Right lung (tissue), 10 donors: ENCODE measurements around the gene SYVN1. TPM values are rescaled to one million over a fixed set of nuclear protein-coding genes. Genes with fewer than 3 reads are reported as not detected.
A peak's percentile ranks its signal among the peaks of the same experiment; 100 is the strongest.
"Not testable (repeated sequence)": the region's sequence is repeated elsewhere in the genome, so short reads cannot be mapped to it uniquely, and the experiment has no call there.

ENCODE experiments used
- DNase-seq, 2 donors: peaks; one replicate each; pipeline ENCODE4 v3.0.0-alpha.2; 2013
- long read RNA-seq, 8 donors: transcript quantifications; one replicate each; lab custom pipeline, GENCODE V29; 2026
- polyA plus RNA-seq, 5 donors: library from polyadenylated mRNA; unstranded; fragments of 120-200 nt; gene quantifications; one replicate each; pipeline versions ENCODE4 v1.2.1 to v1.2.3, GENCODE V29; 2013; ENCODE audit warnings: inconsistent platforms in 1 of 5, low replicate concordance in 1 of 5; ENCODE audit not compliant: insufficient read length in 5 of 5, insufficient read depth in 1 of 5

SYVN1 gene
- 10 to 100 TPM; 39.1 to 50.0 (median 49.1) TPM for polyA plus RNA-seq
- long read RNA-seq, donor 1, partial matches to known transcripts: 6 of 9 reads
- long read RNA-seq, donor 1, other reads (novel, unspliced or antisense): 0 of 9 reads
- long read RNA-seq, donor 2, partial matches to known transcripts: 0 of 2 reads
- long read RNA-seq, donor 2, other reads (novel, unspliced or antisense): 0 of 2 reads
- long read RNA-seq, donor 3, partial matches to known transcripts: 0 of 1 reads
- long read RNA-seq, donor 3, other reads (novel, unspliced or antisense): 0 of 1 reads
- long read RNA-seq, donor 4, partial matches to known transcripts: 0 of 2 reads
- long read RNA-seq, donor 4, other reads (novel, unspliced or antisense): 0 of 2 reads
- long read RNA-seq, donor 5, partial matches to known transcripts: 11 of 12 reads
- long read RNA-seq, donor 5, other reads (novel, unspliced or antisense): 0 of 12 reads
- long read RNA-seq, donor 6, transcript SYVN1-203 (16 exons, 3,052 nt): major isoform, 5 of 25 reads
- long read RNA-seq, donor 6, partial matches to known transcripts: 16 of 25 reads
- long read RNA-seq, donor 6, other reads (novel, unspliced or antisense): 0 of 25 reads
- long read RNA-seq, donor 7, transcript SYVN1-201 (16 exons, 3,048 nt): minor isoform, 5 of 26 reads
- long read RNA-seq, donor 7, transcript SYVN1-203 (16 exons, 3,052 nt): major isoform, 8 of 26 reads
- long read RNA-seq, donor 7, partial matches to known transcripts: 12 of 26 reads
- long read RNA-seq, donor 7, other reads (novel, unspliced or antisense): 0 of 26 reads
- long read RNA-seq, donor 8, partial matches to known transcripts: 0 of 1 reads
- long read RNA-seq, donor 8, other reads (novel, unspliced or antisense): 0 of 1 reads

GRCh38 chr11:65134240-65134951 is at the start of gene SYVN1:
Gene SYVN1 (minus strand): TSS chr11:65134519. CDS start chr11:65133601, 918 bp downstream.
- peak; percentile 94 to 96 for DNase-seq

DNA sequence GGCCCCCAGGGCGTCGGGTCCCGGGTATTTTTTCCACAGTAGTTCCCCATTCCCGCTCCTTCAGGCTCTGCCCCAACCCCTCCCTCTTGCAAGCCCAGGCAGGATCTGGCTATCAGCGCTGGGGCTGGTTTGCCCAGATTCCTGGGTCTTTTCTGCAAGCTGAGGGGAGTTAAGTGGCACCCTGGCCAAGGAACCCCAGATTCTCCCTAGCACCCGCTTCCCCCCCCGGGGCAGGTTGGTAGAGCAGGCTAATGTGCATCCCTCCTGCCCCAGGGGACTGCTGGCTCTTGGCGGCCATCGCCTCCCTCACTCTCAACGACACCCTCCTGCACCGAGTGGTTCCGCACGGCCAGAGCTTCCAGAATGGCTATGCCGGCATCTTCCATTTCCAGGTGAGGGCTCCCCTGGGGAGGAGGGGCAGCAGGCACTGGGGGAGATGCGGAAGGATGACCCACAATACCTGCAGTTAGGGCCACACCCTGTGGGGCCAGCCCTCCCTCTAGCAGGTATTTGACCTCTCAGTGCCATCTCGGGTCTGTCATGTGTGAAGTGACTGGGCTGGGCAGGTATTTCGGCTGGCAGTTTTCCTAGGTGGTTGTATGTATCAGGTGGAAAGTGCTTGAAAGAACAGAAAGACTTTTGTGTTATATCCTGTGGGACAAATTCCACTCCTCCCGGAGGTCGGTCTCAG is 49.0 kb upstream of the SYVN1 start:
- peak in 1 of 2 donors; percentile 15 for DNase-seq

DNA sequence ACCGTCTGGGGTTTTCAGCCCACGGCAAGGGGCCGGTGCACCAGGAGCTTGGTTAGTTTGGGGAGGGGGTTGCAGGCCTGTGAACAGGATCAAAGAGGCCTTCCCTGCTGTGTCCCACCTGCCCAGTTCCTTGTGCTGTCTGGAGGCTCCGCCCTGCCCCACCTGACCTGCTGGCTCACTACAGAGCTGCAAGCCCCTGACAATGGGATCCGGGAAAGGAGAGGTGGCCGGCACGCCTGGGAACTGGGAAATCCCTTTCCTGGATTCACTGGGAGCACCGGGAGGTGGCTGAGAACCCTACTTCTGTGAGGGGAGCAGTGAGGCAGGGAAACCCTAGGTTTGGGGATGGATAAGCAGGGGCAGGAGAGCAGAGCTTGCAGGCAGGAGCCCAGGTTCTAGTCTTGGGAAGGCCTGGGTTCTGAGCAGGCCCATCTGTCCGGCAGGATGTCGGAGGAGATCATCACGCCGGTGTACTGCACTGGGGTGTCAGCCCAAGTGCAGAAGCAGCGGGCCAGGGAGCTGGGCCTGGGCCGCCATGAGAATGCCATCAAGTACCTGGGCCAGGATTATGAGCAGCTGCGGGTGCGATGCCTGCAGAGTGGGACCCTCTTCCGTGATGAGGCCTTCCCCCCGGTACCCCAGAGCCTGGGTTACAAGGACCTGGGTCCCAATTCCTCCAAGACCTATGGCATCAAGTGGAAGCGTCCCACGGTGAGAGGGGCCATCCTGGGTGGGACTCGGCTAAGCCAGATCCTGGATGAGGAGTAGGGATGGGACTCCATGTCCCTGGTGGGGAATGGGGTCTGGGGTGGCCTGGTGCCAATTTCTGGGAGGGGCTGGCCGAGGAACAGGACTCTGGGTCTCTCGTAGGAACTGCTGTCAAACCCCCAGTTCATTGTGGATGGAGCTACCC is 48.2 kb upstream of the SYVN1 start:
- DNase-seq: no peak

GRCh38 chr11:65181569-65182257 is 47.4 kb upstream of the SYVN1 start, which contains the start of gene CAPN1:
Gene CAPN1 (plus strand): TSS chr11:65181928. CDS start chr11:65182702, 774 bp downstream.
- peak; percentile 58 to 66 for DNase-seq

DNA sequence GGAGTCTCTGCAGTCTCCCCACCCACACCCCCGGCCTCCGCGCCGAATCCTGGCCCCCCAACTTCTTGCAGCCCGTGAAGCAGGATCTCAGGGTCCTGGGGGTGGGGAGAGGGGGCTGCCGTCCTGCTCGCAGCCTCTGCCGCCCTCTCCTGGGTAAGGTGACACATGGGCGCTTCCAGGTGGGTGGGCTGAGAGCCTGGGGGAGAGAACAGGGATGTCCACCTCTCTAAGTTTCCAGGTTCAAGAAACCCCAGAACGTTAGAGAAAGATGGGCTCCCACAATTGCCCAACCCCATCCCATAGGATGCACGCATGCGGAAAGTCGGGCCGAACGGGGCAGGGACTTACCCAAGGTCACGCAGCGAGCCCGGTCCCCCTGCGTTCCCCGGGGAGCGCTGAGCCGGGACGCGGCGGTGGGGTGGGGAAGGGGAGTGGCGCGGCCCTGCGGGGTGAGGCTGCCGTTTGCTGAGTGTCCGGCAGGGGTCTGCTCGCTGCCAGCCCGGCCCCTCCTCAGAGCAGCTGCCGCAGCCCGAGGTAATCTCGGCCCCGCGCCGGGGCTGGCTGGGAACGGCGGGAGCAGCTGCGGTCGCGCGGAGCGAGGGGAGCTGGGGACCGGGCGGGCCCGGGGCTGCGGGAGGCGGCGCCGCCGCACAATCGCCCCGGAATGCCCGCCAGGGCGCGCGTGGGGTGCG is 46.7 kb upstream of the SYVN1 start:
- DNase-seq: peak; percentile 61 to 66

DNA sequence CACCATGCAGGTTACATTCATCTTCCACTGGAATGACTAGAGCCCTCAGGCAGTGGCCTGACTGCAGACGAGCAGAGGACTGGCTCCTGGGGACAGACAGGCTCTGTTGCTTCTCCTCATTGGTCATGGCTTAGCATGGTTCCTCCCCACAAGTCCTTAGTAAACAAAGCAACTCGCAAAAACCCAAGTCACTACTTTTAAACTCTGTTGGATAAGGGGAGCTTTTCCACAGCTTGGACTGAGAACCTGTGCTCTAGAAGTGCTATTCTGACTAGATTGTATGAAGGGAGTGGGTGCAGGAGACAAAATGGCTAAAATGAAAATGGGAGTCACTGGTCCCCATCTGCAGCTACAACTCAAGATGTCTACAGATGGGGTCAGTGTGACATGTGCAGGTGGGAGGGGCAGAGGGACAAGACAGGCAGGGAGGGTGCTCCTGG is 40.3 kb upstream of the SYVN1 start:
- DNase-seq: not testable (repeated sequence)

DNA sequence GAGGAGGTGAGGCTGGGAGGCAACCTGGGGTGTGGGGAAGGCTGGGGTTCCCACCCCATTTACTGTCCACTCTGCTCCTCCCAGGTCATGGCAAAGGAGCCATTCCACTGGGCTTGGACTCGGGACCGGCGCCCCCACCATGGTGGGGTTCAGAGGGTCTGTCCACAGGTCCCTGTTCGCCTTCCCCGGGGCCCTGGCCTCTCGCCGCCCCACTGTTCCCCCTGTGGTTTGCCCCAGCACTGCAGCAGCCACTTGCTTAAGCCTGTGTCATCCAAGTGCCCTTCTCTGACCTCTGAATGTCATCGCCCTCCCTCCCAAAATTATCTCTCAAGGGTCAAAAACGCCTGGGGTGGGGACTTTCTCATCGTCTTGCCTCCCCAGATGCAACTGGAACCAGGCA is 38.3 kb upstream of the SYVN1 start:
- no peak for DNase-seq

GRCh38 chr11:65170058-65170534 is 35.8 kb upstream of the SYVN1 start, which contains the start of gene SPDYC:
Gene SPDYC (plus strand): TSS chr11:65170233. CDS start chr11:65171358, 1,125 bp downstream.
- no peak for DNase-seq

- DNase-seq: no peak
Observed at GRCh38 chr11:65169164-65169641, 34.9 kb upstream of the SYVN1 start.

DNA sequence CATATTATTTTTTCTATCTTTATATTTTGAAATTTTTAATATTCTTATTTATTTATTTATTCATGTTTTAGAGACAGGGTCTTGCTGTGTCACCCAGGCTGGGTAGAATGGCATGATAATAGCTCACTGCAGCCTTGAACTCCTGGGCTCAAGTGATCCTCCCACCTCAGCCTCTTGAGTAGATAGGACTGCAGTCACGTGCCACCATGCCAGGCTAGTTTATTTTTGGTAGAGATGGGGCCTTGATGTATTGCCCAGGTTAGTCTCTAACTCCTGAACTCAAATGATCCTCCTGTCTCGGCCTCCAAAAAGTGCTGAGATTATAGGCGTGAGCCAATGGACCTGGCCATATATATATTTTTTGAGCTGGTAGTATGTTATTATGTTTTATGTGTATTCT is 33.3 kb upstream of the SYVN1 start:
- DNase-seq: no peak

- DNase-seq: no peak
Observed at GRCh38 chr11:65166893-65167292, 32.6 kb upstream of the SYVN1 start.

DNA sequence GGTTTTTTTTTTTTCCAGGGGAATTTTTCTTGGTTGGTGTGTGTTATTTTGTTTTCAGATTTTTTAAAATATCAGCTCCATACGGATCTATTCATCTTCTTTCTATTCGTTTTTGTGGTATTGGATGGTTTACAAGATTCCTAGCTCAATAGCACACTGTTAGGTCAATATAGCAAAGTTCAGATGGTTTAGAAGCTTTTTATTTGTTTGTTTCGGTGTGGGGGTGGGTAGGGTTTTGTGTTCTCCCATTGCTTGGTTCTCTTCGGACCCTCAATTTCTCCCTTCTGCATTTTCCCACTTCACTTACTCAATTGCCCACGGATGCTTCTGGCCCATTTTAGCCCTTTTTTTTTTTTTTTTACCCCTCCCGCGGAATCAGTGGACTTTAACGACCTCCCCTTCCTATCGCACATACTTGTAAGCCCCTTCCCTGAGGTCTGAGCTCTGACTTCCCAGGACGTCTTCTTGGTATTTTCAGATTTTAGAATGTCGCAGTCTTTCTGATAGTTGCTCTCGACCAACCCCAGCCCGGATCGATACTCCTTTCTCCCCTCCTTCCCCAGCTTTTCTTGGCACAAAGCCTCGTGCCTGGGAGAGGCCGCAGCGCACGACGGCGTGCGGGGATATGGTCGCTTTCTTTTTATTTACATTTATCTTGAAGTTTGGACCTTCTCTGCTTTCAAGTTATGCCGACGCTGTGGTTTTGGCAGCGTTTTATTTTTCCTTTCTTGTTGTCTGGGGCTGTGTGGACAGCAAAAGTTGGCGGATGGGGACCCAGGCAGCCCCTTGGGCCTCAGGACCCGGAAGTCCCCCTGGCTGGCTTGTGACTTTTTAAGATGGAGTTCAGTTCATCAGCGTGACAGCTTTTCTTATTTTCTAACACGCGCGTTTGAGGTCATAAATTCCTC is 31.3 kb upstream of the SYVN1 start:
- peak in 1 of 2 donors; percentile 66 for DNase-seq

- no peak for DNase-seq
Observed at GRCh38 chr11:65163684-65164083, 29.4 kb upstream of the SYVN1 start.

DNA sequence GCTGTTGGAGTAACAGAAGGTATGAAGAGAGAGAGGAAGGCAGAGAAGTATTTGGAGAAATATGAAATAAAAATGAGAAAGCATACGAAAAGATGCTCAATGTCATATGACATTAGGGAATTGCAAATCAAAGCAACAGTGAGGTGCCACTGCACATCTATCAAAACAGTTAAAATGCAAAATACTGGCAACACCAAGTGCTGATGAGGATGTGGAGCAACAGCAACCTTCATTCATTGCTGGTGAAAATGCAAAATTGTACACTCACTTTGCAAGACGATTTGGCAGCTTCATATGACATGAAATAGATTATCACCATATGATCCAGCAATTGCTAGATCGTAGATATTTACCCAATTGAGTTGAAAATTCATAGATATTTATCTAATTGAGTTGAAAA is 26.3 kb upstream of the SYVN1 start:
- DNase-seq: no peak

DNA sequence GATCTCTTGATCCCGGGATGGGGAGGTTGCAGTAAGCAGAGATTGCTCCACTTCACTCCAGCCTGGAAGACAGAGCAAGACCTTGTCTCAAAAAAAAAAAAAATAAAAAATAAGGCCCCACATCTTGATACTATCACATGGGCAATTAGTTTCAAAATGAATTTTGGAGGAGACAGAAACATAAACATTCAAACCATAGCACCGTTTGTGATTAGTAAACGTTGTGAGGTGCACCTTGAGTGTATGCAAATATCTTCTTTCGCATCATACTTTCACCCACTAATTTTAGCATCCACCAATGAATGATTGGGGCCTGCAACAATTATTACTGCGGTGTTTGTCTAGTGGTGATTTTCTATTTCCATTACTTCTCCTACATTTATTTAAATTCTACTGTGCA is 24.7 kb upstream of the SYVN1 start:
- no peak for DNase-seq

DNA sequence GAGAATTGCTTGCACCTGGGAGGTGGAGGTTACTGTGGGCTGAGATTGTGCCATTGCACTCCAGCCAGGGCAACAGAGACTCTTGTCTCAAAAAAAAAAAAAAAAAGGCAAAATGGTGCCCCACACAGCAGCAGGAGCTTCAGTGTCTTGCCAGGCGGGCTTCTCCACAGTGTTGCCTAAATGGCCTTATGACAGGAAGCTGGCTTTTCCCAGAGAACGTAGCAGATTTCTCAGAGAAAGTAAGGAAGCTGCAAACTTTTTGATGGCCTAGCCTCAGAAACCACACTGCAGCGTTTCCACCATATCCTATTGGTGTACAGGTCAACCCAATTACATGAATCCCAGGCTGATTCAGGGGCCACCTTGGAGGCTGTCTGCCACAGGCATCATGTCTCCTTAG is 23.0 kb upstream of the SYVN1 start:
- no peak for DNase-seq

DNA sequence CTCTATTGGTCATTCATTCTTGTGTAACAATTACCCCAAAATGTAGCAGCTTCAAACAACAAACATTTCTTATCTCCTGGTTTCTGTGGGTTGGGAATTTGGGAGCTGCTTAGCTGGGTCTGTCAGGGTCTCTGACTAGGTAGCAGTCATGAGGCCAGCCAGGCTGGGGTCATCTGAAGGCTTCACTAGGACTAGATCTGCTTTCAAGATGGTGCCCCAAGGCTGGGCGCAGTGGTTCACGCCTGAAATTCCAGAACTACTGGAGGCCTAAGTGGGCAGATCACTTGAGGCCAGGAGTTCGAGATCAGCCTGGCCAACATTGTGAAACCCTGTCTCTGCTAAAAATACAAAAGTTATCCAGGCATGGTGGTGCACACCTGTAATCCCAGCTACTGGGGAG is 22.6 kb upstream of the SYVN1 start:
- DNase-seq: no peak
